Measurements from ENCODE around the gene AP1G2.

- TF ChIP-seq, protein P1, sequence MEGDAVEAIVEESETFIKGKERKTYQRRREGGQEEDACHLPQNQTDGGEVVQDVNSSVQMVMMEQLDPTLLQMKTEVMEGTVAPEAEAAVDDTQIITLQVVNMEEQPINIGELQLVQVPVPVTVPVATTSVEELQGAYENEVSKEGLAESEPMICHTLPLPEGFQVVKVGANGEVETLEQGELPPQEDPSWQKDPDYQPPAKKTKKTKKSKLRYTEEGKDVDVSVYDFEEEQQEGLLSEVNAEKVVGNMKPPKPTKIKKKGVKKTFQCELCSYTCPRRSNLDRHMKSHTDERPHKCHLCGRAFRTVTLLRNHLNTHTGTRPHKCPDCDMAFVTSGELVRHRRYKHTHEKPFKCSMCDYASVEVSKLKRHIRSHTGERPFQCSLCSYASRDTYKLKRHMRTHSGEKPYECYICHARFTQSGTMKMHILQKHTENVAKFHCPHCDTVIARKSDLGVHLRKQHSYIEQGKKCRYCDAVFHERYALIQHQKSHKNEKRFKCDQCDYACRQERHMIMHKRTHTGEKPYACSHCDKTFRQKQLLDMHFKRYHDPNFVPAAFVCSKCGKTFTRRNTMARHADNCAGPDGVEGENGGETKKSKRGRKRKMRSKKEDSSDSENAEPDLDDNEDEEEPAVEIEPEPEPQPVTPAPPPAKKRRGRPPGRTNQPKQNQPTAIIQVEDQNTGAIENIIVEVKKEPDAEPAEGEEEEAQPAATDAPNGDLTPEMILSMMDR (IDR thresholded peaks at IDR 0.05; ENCODE audit: low read depth, low read length) = no peak
- no peak for TF ChIP-seq EZH2phosphoT487 (IDR thresholded peaks at IDR 0.05; ENCODE audit: low read depth)
Observed at GRCh38 chr14:23531391-23531790, 36.2 kb downstream of the AP1G2 start.
